GM12892 (cell line): Measurements from ENCODE around the gene TMPRSS9.

ENCODE experiments used
- POLR2A ChIP-seq: IDR thresholded peaks from 2 replicates; pipeline ENCODE4 v1.6.1; 2011; ENCODE audit warnings: low read depth, low read length, control low read depth
- POLR2AphosphoS5 ChIP-seq: IDR thresholded peaks from 2 replicates; pipeline ENCODE4 v1.6.1; 2011; ENCODE audit warnings: low read depth, low read length, control low read depth
- TAF1 ChIP-seq: IDR thresholded peaks from 2 replicates; pipeline ENCODE4 v1.6.1; 2011; ENCODE audit warnings: low read depth, mild to moderate bottlenecking, control low read depth, low read length, borderline replicate concordance

GRCh38 chr19:2421581-2422306 is 61.7 kb downstream of the TMPRSS9 start:
- TF ChIP-seq POLR2AphosphoS5 (no peak), POLR2A (no peak), TAF1 (no peak)
